H7 (cell line): ENCODE data around the gene KCNF1. TPM values are rescaled to one million over a fixed set of nuclear protein-coding genes. Genes with fewer than 3 reads are reported as not detected.

Source experiments
- DNase-seq: peaks from one replicate; pipeline ENCODE4 v3.0.0; 2012
- H3K27me3 ChIP-seq: 2 replicates; pipeline ENCODE4 v1.6.0; 2011; ENCODE audit warnings: mild to moderate bottlenecking, low read length; ENCODE audit not compliant: control insufficient read depth, insufficient read depth
- H3K36me3 ChIP-seq: replicated peaks from 2 replicates; pipeline ENCODE4 v1.5.1; 2011; ENCODE audit warnings: low read length; ENCODE audit not compliant: control insufficient read depth, insufficient read depth
- H3K4me3 ChIP-seq: 2 replicates; pipeline ENCODE4 v1.5.1; 2011; ENCODE audit warnings: low read depth, mild to moderate bottlenecking, control low read depth, low read length, moderate library complexity; ENCODE audit not compliant: insufficient read depth
- total RNA-seq: library from RNA; depleted of rRNA; stranded (reverse); fragments of >200 nt; shearing (Covaris generic); gene quantifications from 2 replicates; pipeline ENCODE4 v1.2.3, GENCODE V29; 2014

KCNF1 gene
- total RNA-seq, 1 experiment from 2014 or later: 5.4 TPM

GRCh38 chr2:10930721-10931516 lies 19.2 kb downstream of the KCNF1 start:
- no peak for DNase-seq
- no peak overlapping the region for H3K4me3 ChIP-seq
- no peaks in the 10 kb centered on the region for H3K36me3 ChIP-seq
- H3K27me3 ChIP-seq: no peaks in the 10 kb centered on the region

- H3K36me3 ChIP-seq: no peaks in the 10 kb centered on the region
- no peak for DNase-seq
- no peaks in the 10 kb centered on the region for H3K27me3 ChIP-seq
- no peak overlapping the region for H3K4me3 ChIP-seq
These were observed 20.0 kb downstream of the KCNF1 start for GRCh38 chr2:10931710-10932255.

GRCh38 chr2:10932345-10933151 lies 20.8 kb downstream of the KCNF1 start:
- H3K36me3 ChIP-seq: no peaks in the 10 kb centered on the region
- no peak for DNase-seq
- H3K4me3 ChIP-seq: no peak overlapping the region
- H3K27me3 ChIP-seq: no peaks in the 10 kb centered on the region

DNA sequence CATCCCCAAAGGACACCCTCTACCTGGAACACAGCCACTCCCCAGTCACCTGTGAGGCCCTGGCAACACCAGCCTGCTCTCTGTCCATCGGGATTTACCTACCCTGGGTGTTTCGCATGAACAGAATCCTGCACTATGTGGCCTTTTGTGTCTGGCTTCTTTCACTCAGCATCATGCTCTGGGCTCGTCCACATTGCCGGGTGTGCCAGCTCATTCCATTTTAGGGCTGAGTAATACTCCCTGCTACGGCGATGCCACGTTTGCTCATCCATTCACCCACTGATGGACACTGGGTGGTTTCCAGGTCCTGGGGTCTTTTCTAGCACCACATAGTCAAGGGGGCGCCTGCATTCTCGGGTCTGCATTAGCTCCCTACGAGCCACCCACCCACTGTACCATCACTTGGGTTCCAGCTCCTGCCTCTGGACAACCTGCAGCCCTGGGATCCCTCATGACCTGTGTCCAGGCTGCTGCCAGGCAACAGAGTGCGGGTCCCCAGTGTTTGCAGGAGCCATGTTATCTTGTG lies 22.0 kb downstream of the KCNF1 start:
- no peaks in the 10 kb centered on the region for H3K36me3 ChIP-seq
- DNase-seq: no peak
- no peaks in the 10 kb centered on the region for H3K27me3 ChIP-seq
- H3K4me3 ChIP-seq: no peak overlapping the region

DNA sequence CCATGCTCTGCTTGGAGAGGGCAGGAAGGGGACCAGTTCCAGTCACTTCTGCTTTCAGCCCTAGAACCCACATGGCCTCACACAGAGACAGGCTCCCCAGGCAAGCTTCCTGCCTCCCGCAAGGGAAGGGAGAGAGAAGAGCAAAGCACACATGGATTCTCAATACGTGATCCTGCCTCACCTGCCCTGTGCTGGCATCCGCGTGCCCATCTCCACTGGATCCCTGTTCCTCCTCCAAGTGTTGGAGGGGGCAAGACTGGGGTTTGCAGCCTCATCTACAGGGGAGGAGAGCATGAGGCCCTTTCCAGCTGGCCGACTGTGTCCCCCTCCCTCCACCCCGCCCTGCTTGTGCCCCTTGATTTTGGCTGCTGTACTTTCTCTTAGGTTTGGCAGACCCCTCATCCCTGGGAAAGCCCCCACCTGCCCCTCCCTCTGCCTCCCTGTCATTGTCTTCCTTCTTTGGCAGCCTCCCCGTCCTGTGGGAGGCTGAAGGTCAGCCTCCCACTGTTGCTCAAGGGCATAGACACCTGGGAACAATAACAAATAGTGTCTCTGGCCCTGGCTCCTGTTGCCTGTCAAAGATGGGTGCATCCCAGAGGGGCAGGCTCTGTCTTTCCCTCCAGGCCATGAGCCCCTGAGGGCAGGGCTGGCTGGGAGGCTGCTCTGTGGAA lies 22.7 kb downstream of the KCNF1 start:
- no peak overlapping the region for H3K4me3 ChIP-seq
- DNase-seq: no peak
- no peaks in the 10 kb centered on the region for H3K36me3 ChIP-seq
- H3K27me3 ChIP-seq: no peaks in the 10 kb centered on the region

- peak; percentile 61 for DNase-seq
- H3K36me3 ChIP-seq: no peaks in the 10 kb centered on the region
- no peak overlapping the region for H3K4me3 ChIP-seq
- H3K27me3 ChIP-seq: no peaks in the 10 kb centered on the region
These were observed 23.2 kb downstream of the KCNF1 start for GRCh38 chr2:10934979-10935350.

- peak; percentile 57 for DNase-seq
- H3K27me3 ChIP-seq: no peaks in the 10 kb centered on the region
- no peak overlapping the region for H3K4me3 ChIP-seq
- no peaks in the 10 kb centered on the region for H3K36me3 ChIP-seq
These were observed 23.7 kb downstream of the KCNF1 start for GRCh38 chr2:10935366-10935918.

DNA sequence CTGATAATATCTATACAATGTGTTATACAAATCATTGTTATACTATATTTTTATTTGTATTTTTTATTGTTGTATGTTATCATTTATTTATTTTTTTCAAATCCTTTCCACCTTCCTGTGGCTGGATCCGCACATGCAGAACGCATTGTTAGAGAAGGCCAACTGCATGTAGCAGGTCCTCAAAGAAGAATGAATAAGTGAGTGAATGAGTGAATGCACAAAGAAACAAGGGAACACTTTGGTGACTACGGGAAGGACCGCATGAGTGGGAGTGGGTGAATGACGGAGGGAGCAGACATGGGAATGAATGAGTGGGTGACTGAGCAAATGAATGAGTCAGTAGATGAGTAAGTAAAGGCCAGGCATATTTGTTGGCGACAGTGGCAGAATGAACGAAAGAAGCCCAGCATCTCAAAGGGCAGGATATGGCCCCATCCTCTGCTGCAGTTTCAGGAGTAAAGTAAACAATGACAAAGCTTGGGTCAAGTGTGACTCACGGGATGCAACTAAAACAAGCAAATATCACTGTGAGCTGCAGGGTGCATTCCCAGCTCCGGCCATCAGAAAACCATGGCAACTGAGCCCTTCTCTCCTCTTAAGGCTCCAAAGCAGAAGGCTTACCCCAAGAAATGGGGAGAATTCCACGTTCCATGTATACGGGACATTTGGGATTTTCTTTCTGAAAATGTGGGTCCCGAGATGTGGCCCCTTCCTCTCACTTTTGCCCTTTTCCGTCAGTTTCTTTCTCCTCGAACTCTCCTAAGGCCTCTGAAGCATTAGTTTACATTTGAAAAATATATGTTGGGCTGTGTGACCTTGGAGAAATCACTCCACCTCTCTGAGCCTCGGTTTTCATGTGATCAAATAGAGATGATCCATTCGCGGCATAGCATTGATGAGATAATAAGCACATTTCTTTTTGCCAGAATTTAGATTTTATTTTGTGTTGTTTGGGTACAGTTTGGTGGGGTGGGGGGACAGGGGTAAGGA lies 24.5 kb downstream of the KCNF1 start:
- Histone ChIP-seq H3K36me3 (no peaks in the 10 kb centered on the region), H3K4me3 (no peak overlapping the region), H3K27me3 (no peaks in the 10 kb centered on the region)
- DNase-seq: peak; percentile 76

GRCh38 chr2:10939058-10939457 lies 27.3 kb downstream of the KCNF1 start:
- H3K36me3 ChIP-seq: no peaks in the 10 kb centered on the region
- H3K4me3 ChIP-seq: no peak overlapping the region
- H3K27me3 ChIP-seq: no peaks in the 10 kb centered on the region
- no peak for DNase-seq

GRCh38 chr2:10940596-10940995 lies 28.9 kb downstream of the KCNF1 start:
- no peak for DNase-seq
- H3K36me3 ChIP-seq: no peaks in the 10 kb centered on the region
- no peaks in the 10 kb centered on the region for H3K27me3 ChIP-seq
- no peak overlapping the region for H3K4me3 ChIP-seq

- DNase-seq: no peak
- Histone ChIP-seq H3K4me3 (no peak overlapping the region), H3K27me3 (no peaks in the 10 kb centered on the region), H3K36me3 (no peaks in the 10 kb centered on the region)
These were observed 29.6 kb downstream of the KCNF1 start for GRCh38 chr2:10941383-10941782.

DNA sequence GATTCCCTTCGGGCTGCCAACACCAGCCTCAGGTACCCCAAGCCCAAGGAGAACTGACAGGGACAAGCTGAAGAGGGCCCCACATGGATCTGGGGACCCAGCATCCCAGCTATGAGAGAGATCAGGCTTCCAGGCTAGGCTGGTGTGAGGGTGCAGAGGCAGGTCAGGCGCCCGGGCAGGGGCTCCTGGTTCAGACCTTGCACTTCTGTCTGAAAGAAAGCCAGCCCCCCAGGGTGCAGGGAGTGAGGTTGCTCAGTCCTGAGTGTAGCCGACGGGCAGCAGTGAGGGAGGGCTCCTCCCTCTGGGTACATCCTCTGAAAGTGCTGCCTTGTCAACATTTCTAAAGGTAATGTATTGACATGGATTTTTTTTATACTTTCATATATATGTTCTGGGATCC lies 33.1 kb downstream of the KCNF1 start:
- DNase-seq: no peak
- no peaks in the 10 kb centered on the region for H3K36me3 ChIP-seq
- H3K27me3 ChIP-seq: no peaks in the 10 kb centered on the region
- no peak overlapping the region for H3K4me3 ChIP-seq

- DNase-seq: no peak
- Histone ChIP-seq H3K4me3 (no peak overlapping the region), H3K36me3 (no peaks in the 10 kb centered on the region), H3K27me3 (no peaks in the 10 kb centered on the region)
These were observed 34.7 kb downstream of the KCNF1 start for GRCh38 chr2:10946394-10946793.
